AG10803 (cell line): Measurements from ENCODE around the gene FITM2.
"Not testable (repeated sequence)": the region's sequence is repeated elsewhere in the genome, so short reads cannot be mapped to it uniquely, and the experiment has no call there.

Experiments used
- DNase-seq: peaks from one replicate; pipeline ENCODE4 v3.0.0; 2010; ENCODE audit warnings: low read depth
- H3K4me3 ChIP-seq: 2 replicates; pipeline ENCODE4 v1.5.1; 2011; ENCODE audit warnings: mild to moderate bottlenecking, low read length, control low read depth
- TF ChIP-seq, protein P1 (sequence below): conservative IDR thresholded peaks from 2 replicates; pipeline ENCODE4 v1.5.1; 2011; ENCODE audit warnings: mild to moderate bottlenecking, low read length, control low read depth, inconsistent platforms

The FITM2 gene

DNA sequence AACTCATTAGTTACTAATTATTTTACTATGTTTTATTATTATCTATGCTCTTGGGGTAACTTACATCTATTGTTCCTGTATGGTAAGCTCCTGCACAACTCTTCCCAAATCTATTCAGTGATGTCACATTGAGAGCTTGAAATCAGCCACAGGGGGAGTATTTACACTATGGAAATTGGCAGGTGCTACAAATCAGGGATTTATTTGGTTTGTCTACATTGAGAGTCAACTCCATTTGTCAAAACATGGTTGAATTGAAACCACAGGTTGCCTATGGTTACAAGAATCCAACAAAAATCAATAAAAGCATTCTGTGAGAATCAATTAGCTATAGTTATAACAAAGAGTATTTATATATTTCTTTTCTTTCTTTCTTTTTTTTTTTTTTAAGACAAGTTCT lies 3.9 kb upstream of the FITM2 start:
- TF ChIP-seq, protein P1, sequence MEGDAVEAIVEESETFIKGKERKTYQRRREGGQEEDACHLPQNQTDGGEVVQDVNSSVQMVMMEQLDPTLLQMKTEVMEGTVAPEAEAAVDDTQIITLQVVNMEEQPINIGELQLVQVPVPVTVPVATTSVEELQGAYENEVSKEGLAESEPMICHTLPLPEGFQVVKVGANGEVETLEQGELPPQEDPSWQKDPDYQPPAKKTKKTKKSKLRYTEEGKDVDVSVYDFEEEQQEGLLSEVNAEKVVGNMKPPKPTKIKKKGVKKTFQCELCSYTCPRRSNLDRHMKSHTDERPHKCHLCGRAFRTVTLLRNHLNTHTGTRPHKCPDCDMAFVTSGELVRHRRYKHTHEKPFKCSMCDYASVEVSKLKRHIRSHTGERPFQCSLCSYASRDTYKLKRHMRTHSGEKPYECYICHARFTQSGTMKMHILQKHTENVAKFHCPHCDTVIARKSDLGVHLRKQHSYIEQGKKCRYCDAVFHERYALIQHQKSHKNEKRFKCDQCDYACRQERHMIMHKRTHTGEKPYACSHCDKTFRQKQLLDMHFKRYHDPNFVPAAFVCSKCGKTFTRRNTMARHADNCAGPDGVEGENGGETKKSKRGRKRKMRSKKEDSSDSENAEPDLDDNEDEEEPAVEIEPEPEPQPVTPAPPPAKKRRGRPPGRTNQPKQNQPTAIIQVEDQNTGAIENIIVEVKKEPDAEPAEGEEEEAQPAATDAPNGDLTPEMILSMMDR = no peak
- DNase-seq = no peak
- H3K4me3 ChIP-seq = no peak overlapping the region

DNA sequence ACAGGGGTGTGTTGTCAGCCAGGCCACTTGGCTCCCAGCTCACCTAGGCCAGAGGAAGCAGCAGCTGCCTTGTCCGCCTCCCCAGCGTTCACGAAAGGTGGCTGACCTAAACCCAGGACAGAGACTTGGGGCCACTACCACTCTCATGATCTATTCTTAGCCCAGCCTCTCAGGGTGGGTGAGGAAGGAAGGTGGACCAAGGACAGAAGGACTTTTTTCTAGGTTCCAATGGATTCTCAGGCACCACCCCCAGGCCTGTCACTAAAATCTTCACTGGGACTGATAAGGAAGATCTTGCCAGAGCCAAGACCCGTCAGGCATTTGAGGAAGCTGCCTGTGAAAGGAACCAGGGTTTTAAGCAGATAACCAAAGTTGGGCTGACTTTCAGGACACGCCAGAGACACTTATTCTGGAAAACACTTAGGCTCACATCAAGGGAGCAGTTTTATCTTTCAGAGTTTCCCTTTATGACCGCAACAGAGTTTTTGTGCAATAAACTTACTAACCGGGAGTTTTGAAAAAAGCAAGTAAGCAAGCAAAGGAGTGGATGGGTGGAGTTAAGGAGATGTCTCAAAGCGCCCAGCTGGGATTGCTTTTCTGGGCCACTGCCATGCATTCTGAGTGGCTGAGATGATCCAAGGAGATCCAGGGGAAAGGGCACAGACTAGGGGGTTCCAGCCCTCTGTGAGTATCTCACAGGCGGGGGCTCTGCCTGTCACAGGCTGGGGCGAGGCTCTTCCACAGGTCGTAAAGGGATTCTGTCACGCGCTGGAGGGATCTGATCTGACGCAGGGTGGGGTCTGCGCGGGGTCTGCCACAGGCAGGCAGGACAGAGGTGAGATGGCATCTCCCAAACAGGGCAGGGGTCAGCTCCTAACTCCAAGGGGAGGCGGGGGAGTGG lies 989 bp downstream of the FITM2 start:
- peak overlapping the region; percentile 99 for H3K4me3 ChIP-seq
- TF ChIP-seq, protein P1 = no peak
- peak; percentile 70 for DNase-seq

DNA sequence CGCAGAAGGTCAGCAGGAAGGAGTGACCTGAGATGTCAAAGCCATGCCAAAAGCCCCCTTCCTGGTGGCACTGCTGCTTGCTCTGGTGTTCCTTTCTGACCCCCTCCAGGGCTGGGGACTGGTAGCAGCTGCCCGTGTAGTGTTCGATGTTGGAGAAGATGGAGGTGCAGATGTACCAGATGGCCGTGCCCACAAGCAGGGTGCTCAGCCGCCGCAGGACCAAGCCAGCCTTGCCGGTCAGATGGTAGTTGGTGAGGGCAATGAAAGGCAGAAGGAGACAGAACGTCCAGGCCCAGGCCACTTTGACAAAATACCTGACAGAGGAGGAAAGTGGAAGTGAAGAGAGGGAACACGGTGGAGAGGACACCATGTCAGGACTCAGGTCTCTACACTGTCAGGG lies 4.1 kb downstream of the FITM2 start:
- H3K4me3 ChIP-seq = no peak overlapping the region
- no peak for DNase-seq
- TF ChIP-seq, protein P1 = no peak

DNA sequence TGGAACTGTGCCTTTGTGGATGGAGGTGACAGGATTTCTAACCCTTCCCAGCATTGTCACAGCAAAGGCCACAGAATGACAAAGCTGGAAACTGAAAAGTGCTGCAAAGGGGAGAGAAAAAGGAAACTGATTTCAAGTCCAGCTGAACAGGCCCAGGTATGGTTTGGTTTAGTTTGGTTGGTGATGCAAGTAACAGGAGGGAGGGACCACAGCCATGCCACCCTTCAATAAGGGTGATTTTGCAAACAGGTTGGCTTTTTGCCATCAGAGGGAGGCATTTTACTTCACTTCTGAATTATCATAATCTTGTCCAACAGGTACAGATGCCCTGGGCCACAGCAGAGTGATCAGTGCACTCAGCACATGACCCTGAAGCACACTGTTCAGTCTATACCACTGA lies 6.6 kb downstream of the FITM2 start:
- no peak overlapping the region for H3K4me3 ChIP-seq
- TF ChIP-seq, protein P1 = no peak
- DNase-seq = no peak

DNA sequence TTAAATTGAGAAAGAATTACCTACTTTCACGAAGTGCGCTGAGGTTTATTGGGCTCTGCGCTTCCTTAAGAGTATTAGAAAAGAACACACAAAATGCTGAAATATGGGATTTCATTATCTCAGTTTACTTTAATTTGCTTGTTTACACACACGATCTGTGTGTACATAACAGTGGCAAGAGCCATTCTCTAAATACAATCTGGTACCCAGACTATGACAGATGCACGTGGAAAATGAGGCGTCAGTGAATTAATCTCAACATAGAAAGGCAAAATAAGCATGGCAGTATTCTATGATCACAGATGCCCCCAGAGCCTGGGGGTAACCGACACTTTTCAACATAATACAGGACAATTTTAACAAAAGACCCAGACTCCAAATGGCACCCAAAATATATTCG lies 8.3 kb downstream of the FITM2 start:
- no peak for DNase-seq
- H3K4me3 ChIP-seq = no peak overlapping the region
- TF ChIP-seq, protein P1 = no peak

DNA sequence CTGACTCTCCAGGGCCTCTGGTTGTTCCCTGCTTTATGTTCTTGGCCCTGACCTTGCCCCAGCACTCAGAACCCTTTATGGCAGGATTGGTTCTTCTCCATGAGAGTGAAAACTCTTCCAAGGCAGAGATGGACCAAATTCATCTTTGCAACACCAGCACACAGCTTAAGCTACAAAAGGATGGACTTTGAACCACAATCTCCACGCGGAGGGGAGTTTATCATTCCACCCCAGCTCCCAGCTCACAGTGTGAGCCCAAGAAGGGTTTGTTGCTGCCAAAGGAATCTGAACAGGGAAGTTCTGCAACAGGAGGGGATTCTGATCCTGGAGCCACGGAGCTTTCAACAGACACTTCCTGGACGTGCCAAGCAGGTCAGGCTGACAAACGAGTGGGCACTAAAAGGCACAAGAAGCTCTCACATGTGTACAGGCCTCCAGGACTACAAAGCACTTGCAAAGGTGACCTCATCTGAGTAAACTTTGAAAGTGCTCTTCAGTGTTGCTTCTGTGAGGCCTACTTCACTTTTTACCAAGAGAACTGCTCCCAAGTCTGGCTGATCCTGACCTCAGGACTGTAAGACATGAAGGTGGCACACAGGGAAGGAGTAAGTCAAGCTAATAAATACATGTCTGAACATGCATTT lies 8.9 kb downstream of the FITM2 start:
- no peak for DNase-seq
- no peak overlapping the region for H3K4me3 ChIP-seq
- TF ChIP-seq, protein P1 = no peak

DNA sequence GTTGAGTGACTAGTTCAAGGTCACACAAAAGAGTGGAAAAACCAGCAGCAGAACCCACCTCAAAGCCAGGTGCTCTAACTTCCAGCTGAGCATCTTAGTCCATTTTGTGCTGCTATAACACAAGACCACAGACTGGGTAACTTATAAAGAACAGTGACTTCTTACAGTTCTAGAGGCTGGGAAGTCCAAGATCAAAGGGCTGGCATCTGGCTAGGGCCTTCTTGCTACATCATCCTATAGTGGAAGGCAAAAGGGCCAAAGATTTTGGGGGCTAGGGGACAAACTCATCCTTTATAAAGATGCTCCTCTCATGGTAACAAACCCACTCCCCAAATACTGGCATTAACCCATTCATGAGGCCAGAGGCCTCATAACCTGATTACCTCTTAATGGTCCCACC lies 9.7 kb downstream of the FITM2 start:
- TF ChIP-seq, protein P1 = no peak
- H3K4me3 ChIP-seq = no peak overlapping the region
- no peak for DNase-seq

DNA sequence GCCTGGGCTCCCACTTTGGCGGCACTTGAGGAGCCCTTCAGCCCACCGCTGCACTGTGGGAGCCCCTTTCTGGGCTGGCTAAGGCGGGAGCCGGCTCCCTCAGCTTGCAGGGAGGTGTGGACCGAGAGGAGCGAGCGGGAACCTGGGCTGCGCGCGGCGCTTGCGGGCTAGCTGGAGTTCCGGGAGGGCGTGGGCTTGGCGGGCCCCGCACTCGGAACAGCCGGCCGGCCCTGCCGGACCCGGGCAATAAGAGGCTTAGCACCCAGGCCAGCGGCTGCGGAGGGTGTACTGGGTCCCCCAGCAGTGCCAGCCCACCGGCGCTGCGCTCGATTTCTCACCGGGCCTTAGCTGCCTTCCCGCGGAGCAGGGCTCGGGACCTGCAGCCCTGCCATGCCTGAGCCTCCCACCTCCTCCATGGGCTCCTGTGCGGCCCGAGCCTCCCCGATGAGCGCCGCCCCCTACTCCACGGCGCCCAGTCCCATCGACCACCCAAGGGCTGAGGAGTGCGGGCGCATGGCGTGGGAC lies 11.9 kb downstream of the FITM2 start:
- H3K4me3 ChIP-seq, DNase-seq: not testable (repeated sequence)
